ENCODE measurements around the gene ARHGEF18.
"Not testable (repeated sequence)": the region's sequence is repeated elsewhere in the genome, so short reads cannot be mapped to it uniquely, and the experiment has no call there.

Gene ARHGEF18

GRCh38 chr19:7348587-7349230 is at the start of gene ARHGEF18:
Gene ARHGEF18, plus strand, starts transcription at chr19:7348937. Its CDS starts 13,954 bp downstream, at chr19:7362891.
- no peak for DNase-seq

DNA sequence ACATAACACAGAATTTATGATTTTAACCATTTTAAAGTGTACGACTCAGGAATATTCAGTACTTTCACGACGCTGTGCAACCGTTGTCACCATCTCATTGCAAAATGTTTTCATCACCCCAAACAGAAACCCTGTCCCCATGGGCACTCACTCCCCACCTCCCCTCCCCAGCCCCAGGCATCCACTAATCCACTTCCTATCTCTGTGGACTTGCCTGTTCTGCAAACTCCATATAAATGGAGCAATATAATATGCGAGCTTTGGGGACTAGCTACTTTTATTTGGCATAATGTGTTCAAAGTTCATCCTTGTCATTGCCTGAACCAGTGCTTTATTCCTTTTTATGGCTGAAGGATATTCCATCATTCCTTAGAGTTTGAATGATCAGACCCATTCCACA is 47.2 kb upstream of the ARHGEF18 start:
- DNase-seq, result no peak

- DNase-seq, result no peak
Measured at GRCh38 chr19:7303470-7303869, 45.3 kb upstream of the ARHGEF18 start.

- DNase-seq, result no peak
Measured at GRCh38 chr19:7304200-7304599, 44.5 kb upstream of the ARHGEF18 start.

- DNase-seq, result no peak
Measured at GRCh38 chr19:7307590-7308218, 41.0 kb upstream of the ARHGEF18 start.

DNA sequence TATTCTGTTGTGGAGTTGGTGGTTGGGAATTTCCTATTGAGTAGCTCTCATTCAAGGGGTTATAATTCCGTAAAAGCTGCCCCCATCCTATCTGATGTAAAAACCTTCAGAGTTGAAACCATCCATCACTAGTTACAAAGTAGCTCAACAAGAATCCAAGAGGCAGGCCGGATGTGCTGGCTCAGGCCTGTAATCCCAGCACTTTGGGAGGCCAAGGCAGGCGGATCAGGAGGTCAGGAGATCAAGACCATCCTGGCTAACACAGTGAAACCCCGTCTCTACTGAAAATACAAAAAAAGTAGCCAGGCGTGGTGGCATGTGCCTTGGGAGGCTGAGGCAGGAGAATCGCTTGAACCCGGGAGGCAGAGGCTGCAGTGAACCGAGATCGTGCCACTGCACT is 40.4 kb upstream of the ARHGEF18 start:
- not testable (repeated sequence) for DNase-seq

DNA sequence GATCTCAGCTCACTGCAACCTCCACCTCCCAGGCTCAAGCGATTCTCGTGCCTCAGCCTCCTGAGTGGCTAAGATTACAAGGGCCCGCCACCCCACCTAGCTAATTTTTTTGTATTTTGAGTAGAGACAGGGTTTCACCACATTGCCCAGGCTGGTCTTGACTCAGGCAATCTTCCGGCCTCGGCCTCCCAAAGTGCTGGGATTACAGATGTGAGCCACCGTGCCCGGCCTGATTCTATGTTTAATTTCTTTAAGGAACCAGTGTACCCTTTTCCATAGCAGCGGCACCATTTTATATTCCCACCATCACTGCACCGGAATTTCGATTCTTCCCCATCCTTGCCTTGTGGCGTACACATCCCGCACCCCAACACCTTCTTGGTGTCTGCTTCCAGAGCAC is 36.8 kb upstream of the ARHGEF18 start:
- no peak for DNase-seq

GRCh38 chr19:7312816-7313215 is 35.9 kb upstream of the ARHGEF18 start:
- no peak for DNase-seq

- DNase-seq, result no peak
Measured at GRCh38 chr19:7318176-7318575, 30.6 kb upstream of the ARHGEF18 start.

GRCh38 chr19:7326105-7326877 is 22.4 kb upstream of the ARHGEF18 start:
- DNase-seq, result no peak

GRCh38 chr19:7327802-7328201 is 20.9 kb upstream of the ARHGEF18 start:
- no peak for DNase-seq

DNA sequence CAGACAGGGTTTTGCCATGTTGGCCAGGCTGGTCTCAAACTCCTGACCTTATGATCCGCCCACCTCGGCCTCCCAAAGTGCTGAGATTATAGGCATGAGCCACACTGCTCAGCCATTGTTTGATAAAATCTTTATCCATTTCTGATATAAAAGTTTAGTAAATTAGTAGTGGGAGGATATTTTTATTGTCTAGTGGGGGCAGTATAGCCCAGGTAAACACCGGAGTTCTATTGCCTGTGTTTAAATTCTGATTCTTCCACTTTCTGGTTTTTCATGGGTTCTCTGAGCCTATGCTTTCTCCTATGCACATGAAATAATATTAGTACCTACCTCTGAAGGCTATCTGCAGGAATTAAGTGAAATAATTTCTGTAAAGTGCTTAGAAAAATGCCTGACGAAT is 20.1 kb upstream of the ARHGEF18 start:
- DNase-seq, result no peak

- DNase-seq, result no peak
Measured at GRCh38 chr19:7331446-7331845, 17.3 kb upstream of the ARHGEF18 start.

DNA sequence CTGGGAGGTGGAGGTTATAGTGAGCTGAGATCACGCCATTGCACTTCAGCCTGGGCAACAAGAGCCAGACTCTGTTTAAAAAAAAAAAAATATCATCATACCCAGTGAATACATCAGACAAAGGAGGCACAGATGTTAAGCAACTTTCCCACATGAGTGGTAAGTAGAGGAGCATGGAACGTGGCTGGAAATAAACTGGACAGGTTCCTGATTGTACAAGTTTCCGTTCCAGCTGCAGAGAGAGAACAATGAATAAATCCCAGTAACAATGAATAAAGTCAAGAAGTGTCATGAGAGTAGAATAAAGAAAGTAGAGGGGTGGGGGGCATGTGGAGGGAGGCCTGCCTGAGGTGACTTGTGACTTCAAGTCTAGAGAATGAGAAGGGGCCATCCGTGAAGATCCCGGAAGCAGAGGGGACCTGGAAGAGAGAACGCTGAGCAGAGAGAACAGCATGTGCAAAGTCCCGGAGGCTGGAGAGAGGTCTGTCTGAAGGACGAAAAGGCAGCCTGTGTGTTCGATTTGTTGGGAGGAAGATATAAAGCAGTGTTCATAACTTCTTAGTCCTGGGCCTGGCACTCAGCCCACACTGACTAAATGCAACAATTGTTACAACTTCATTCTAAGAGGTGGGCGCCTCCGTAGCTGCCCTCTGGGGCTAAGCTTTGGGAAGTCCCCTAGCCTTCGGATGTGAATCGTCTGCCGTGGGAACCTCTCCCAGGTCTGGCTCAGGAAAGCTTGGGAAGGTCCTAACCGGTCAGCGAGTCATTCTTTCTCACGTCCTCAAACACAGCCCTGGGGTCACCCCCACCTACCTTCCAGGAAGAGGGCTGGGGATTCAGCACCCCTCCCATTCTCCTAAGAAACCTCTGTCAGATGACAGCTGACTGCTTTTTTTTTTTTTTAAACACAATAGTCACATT is 15.3 kb upstream of the ARHGEF18 start:
- no peak for DNase-seq

- no peak for DNase-seq
Measured at GRCh38 chr19:7336321-7336973, 12.3 kb upstream of the ARHGEF18 start.

- no peak for DNase-seq
Measured at GRCh38 chr19:7337380-7338194, 11.2 kb upstream of the ARHGEF18 start.

GRCh38 chr19:7340959-7341837 is 7.5 kb upstream of the ARHGEF18 start:
- DNase-seq, result peak; percentile 66 to 82

DNA sequence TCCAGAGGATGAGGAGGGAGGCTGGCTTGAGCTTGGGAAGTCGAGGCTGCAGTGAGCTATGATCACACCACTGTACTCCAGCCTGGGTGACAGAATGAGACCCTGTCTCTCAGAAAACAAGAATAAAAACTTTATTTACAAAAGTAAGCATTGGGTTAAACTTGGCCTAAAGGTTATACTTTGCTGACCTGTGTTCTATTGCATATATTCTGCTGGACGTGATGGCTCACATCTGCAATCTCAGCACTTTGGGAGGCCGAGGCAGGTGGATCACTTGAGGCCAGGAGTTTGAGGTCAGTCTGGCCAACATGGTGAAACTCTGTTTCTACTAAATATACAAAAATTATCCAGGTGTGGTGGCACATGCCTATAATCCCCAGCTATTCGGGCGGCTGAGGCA is 6.6 kb upstream of the ARHGEF18 start:
- no peak for DNase-seq

- no peak for DNase-seq
Measured at GRCh38 chr19:7346488-7346971, 2.2 kb upstream of the ARHGEF18 start.

DNA sequence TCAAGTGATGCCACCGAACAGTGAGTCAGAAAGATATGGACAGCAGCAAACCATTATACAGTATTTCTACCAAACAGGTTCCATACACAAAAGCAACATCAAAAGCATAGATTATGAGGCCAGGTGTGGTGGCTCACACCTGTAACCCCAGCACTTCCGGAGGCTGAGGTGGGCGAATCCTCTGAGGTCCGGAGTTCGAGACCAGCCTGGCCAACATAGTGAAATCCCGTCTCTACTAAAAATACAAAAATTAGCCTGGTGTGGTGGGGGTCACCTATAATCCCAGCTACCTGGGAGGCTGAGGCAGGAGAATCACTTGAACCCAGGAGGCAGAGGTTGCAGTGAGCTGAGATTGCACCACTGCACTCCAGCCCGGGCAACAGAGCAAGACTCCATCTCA is 1.7 kb upstream of the ARHGEF18 start:
- not testable (repeated sequence) for DNase-seq

Data from SHP77 (cell line).